ENCODE measurements around the gene CDC42EP3.

The CDC42EP3 gene

GRCh38 chr2:37602040-37602439 lies 69.4 kb downstream of the CDC42EP3 start:
- no peak overlapping the region for H3K4me3 ChIP-seq (ENCODE audit: control insufficient read depth, low read depth, low read length)
- TF ChIP-seq, protein P1, sequence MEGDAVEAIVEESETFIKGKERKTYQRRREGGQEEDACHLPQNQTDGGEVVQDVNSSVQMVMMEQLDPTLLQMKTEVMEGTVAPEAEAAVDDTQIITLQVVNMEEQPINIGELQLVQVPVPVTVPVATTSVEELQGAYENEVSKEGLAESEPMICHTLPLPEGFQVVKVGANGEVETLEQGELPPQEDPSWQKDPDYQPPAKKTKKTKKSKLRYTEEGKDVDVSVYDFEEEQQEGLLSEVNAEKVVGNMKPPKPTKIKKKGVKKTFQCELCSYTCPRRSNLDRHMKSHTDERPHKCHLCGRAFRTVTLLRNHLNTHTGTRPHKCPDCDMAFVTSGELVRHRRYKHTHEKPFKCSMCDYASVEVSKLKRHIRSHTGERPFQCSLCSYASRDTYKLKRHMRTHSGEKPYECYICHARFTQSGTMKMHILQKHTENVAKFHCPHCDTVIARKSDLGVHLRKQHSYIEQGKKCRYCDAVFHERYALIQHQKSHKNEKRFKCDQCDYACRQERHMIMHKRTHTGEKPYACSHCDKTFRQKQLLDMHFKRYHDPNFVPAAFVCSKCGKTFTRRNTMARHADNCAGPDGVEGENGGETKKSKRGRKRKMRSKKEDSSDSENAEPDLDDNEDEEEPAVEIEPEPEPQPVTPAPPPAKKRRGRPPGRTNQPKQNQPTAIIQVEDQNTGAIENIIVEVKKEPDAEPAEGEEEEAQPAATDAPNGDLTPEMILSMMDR (IDR thresholded peaks at IDR 0.05; ENCODE audit: control insufficient read depth, insufficient read depth, low read depth, low read length, missing control alignments), result no peak
- DNase-seq (ENCODE audit: low read depth), result no peak

DNA sequence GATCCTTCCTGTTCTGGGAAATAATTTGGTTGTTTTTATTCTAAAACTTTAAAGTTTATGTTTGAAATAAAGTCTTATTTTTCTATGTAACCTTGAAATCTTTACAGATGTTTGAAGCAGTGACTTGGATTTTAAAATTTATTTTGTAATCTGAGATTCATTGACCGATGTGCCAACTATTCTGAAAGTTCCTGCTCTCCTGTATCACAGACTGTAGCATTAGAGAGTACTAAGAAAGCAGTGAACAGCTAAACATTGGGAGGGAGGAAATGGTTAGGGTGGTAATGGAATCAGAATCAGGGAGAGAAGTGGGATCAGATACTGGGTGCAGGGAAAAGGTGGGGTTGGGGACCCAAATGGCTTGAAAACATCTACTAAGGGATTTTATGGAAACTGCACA lies 69.9 kb downstream of the CDC42EP3 start:
- DNase-seq (ENCODE audit: low read depth), result no peak
- TF ChIP-seq, protein P1 (IDR thresholded peaks at IDR 0.05; ENCODE audit: control insufficient read depth, insufficient read depth, low read depth, low read length, missing control alignments), result no peak
- H3K4me3 ChIP-seq (ENCODE audit: control insufficient read depth, low read depth, low read length), result no peak overlapping the region

DNA sequence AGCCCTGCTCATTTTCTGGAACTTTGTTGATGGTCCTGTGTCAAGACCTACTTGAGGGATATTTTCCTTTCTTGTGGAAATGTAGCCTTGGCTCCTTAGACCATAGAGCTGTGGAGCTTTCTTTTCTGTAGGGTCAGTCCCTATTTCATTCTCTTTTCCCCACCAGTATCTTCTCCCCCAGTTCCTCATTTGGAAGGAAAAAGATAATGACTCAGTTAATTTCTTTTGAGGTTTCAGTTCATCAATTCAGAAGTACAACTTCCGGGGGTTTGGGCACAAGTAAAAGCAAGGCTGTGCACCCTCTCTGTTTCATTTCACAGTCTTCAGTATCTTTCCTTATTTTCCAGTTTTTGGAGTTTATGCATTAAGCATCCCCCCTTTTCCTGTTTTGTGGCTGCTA lies 70.7 kb downstream of the CDC42EP3 start:
- TF ChIP-seq, protein P1 (IDR thresholded peaks at IDR 0.05; ENCODE audit: control insufficient read depth, insufficient read depth, low read depth, low read length, missing control alignments), result no peak
- no peak overlapping the region for H3K4me3 ChIP-seq (ENCODE audit: control insufficient read depth, low read depth, low read length)
- DNase-seq (ENCODE audit: low read depth), result no peak

DNA sequence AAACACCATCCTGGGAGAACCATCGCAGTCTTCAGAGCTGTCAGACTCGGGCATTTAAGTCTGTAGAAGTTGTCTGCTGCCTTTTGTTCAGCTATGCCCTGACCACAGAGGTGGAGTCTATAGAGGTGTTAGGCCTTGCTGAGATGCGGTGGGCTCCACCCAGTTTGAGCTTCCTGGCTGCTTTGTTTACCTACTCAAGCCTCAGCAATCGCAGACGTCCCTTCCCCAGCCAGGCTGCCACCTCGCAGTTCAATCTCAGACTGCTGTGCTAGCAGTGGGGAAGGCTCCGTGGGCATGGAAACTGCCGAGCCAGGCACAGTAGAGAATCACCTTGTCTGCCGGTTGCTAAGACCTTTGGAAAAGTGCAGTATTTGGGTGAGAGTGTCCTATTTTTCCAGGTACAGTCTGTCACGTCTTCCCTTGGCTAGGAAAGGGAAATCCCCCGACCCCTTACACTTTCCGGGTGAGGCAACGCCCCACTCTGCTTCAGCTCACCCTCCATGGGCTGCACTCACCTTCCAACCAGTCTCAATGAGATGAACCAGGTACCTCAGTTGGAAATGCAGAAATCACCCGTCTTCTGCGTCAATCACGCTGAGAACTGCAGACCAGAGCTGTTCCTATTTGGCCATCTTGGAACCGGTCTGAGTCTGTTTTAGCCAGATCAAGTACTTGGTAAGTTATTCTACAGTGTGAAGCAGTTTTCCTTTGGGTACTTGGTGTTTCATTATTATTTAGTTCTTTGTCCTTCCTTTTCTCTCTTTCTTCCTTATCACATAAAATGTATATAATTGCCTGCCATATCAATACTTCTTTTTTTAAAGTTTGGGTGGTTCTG lies 71.5 kb downstream of the CDC42EP3 start:
- no peak overlapping the region for H3K4me3 ChIP-seq (ENCODE audit: control insufficient read depth, low read depth, low read length)

GRCh38 chr2:37593694-37594093 lies 77.7 kb downstream of the CDC42EP3 start:
- TF ChIP-seq, protein P1 (IDR thresholded peaks at IDR 0.05; ENCODE audit: control insufficient read depth, insufficient read depth, low read depth, low read length, missing control alignments), result no peak
- DNase-seq (ENCODE audit: low read depth), result no peak
- H3K4me3 ChIP-seq (ENCODE audit: control insufficient read depth, low read depth, low read length), result no peak overlapping the region

More for the DNA sequence above, 71.5 kb downstream of the CDC42EP3 start:
- TF ChIP-seq, protein P1 (IDR thresholded peaks at IDR 0.05; ENCODE audit: control insufficient read depth, insufficient read depth, low read depth, low read length, missing control alignments), result no peak
- DNase-seq (ENCODE audit: low read depth), result no peak

GRCh38 chr2:37593024-37593423 lies 78.4 kb downstream of the CDC42EP3 start:
- TF ChIP-seq, protein P1 (IDR thresholded peaks at IDR 0.05; ENCODE audit: control insufficient read depth, insufficient read depth, low read depth, low read length, missing control alignments), result no peak

More at GRCh38 chr2:37593024-37593423, 78.4 kb downstream of the CDC42EP3 start:
- H3K4me3 ChIP-seq (ENCODE audit: control insufficient read depth, low read depth, low read length), result no peak overlapping the region
- no peak for DNase-seq (ENCODE audit: low read depth)
